ENCODE results near the gene ZNF764. TPM values are rescaled to one million over a fixed set of nuclear protein-coding genes. Genes with fewer than 3 reads are reported as not detected.

ZNF764 gene
- total and polyA plus RNA-seq, 9 donors, result 4.3 to 14.5 (median 11.3) TPM

- Histone ChIP-seq H3K4me3 (no peak overlapping the region), H3K9me3 (no peaks in the 10 kb centered on the region), H3K36me3 (no peaks in the 10 kb centered on the region), H3K27me3 (no peaks in the 10 kb centered on the region), H3K27ac (no peak overlapping the region), H3K4me1 (ENCODE audit: insufficient read depth) (peaks cover 5% of the 10 kb centered on the region)
- TF ChIP-seq POLR2A (IDR thresholded peaks at IDR 0.05), result no peak
- no peak for TF ChIP-seq EP300 (IDR thresholded peaks at IDR 0.05)
- intact Hi-C loops (cut with DNase I), result no loop called here
- 65 to 71% (median 68%) methylated on average over 4 of the region's 4 CpGs for WGBS, 3 donors
- DNase-seq, result no peak
Measured at GRCh38 chr16:30566531-30566930, 8.4 kb upstream of the ZNF764 start.

GRCh38 chr16:30565984-30566383 lies 7.8 kb upstream of the ZNF764 start:
- intact Hi-C loops (cut with DNase I), result no loop called here
- H3K27me3 ChIP-seq, result no peaks in the 10 kb centered on the region
- no peak for TF ChIP-seq CTCF (IDR thresholded peaks at IDR 0.05)
- TF ChIP-seq POLR2A (IDR thresholded peaks at IDR 0.05), result no peak
- TF ChIP-seq EP300 (IDR thresholded peaks at IDR 0.05), result no peak
- no peak overlapping the region for H3K27ac ChIP-seq
- no peak for DNase-seq
- no peak overlapping the region for H3K4me3 ChIP-seq
- 40 to 42% (median 40%) methylated on average over 8 of the region's 8 CpGs for WGBS, 3 donors
- H3K4me1 ChIP-seq (ENCODE audit: insufficient read depth), result peaks cover 5% of the 10 kb centered on the region
- H3K36me3 ChIP-seq, result no peaks in the 10 kb centered on the region
- no peaks in the 10 kb centered on the region for H3K9me3 ChIP-seq

GRCh38 chr16:30565526-30565925 lies 7.4 kb upstream of the ZNF764 start:
- Histone ChIP-seq H3K27me3 (no peaks in the 10 kb centered on the region), H3K4me3 (no peak overlapping the region), H3K4me1 (ENCODE audit: insufficient read depth) (peaks cover 5% of the 10 kb centered on the region), H3K9me3 (no peaks in the 10 kb centered on the region), H3K27ac (no peak overlapping the region), H3K36me3 (no peaks in the 10 kb centered on the region)
- no peak for DNase-seq
- intact Hi-C loops (cut with DNase I), result no loop called here
- TF ChIP-seq POLR2A (IDR thresholded peaks at IDR 0.05) (no peak), EP300 (IDR thresholded peaks at IDR 0.05) (no peak), CTCF (IDR thresholded peaks at IDR 0.05) (no peak)
- 38 to 49% (median 44%) methylated on average over 7 of the region's 7 CpGs for WGBS, 3 donors

GRCh38 chr16:30562021-30562420 lies 3.8 kb upstream of the ZNF764 start:
- TF ChIP-seq POLR2A (IDR thresholded peaks at IDR 0.05) (no peak), EP300 (IDR thresholded peaks at IDR 0.05) (no peak), CTCF (IDR thresholded peaks at IDR 0.05) (no peak)
- H3K27ac ChIP-seq, result no peak overlapping the region
- intact Hi-C loops (cut with DNase I), result no loop called here
- H3K4me1 ChIP-seq (ENCODE audit: insufficient read depth), result no peaks in the 10 kb centered on the region
- H3K36me3 ChIP-seq, result no peaks in the 10 kb centered on the region
- H3K4me3 ChIP-seq, result peak overlapping the region; percentile 49
- peak in 3 of 5 donors; percentile 41 to 46 (median 44) for DNase-seq
- 93 to 95% (median 95%) methylated on average over 14 of the region's 14 CpGs for WGBS, 3 donors
- no peaks in the 10 kb centered on the region for H3K27me3 ChIP-seq
- no peaks in the 10 kb centered on the region for H3K9me3 ChIP-seq

- no peaks in the 10 kb centered on the region for H3K27me3 ChIP-seq
- intact Hi-C loops (cut with DNase I), result no loop called here
- peak; percentile 52 to 71 (median 62) for DNase-seq
- WGBS, 3 donors, result 8 to 21% (median 13%) methylated on average over 46 of the region's 46 CpGs
- TF ChIP-seq CTCF (IDR thresholded peaks at IDR 0.05) (no peak), EP300 (IDR thresholded peaks at IDR 0.05) (no peak), POLR2A (IDR thresholded peaks at IDR 0.05) (no peak)
- no peaks in the 10 kb centered on the region for H3K9me3 ChIP-seq
- H3K4me1 ChIP-seq (ENCODE audit: insufficient read depth), result no peaks in the 10 kb centered on the region
- H3K4me3 ChIP-seq, result peak overlapping the region; percentile 49
- H3K36me3 ChIP-seq, result no peaks in the 10 kb centered on the region
- peak overlapping the region; percentile 22 to 50 for H3K27ac ChIP-seq
Measured at GRCh38 chr16:30561089-30561816, 3.1 kb upstream of the ZNF764 start.

Data from ovary (tissue), 9 donors.